OCI-LY1 (cell line): ENCODE measurements around the gene GJB6.
A peak's percentile ranks its signal among the peaks of the same experiment; 100 is the strongest.

Experiments
- H2AFZ ChIP-seq: fragments of 200-600 bp; sonication (generic), shearing (Covaris generic); 2 replicates; pipeline ENCODE4 v1.6.0; 2014; ENCODE audit warnings: antibody characterized with exemption, mild to moderate bottlenecking, low read length
- H3F3A ChIP-seq: fragments of 200-600 bp; sonication (generic), shearing (Covaris generic); 2 replicates; pipeline ENCODE4 v1.6.0; 2014; ENCODE audit warnings: mild to moderate bottlenecking, antibody characterized with exemption, low read length, moderate library complexity; ENCODE audit not compliant: insufficient read depth
- H3K27ac ChIP-seq: fragments of 200-600 bp; sonication (generic); 2 replicates; pipeline ENCODE4 v1.5.1; 2014; ENCODE audit warnings: low read length, mixed run types, mild to moderate bottlenecking, low read depth; ENCODE audit not compliant: poor library complexity, severe bottlenecking
- H3K27me3 ChIP-seq: fragments of 200-600 bp; sonication (generic); 2 replicates; pipeline ENCODE4 v1.6.0; 2014; ENCODE audit warnings: antibody characterized with exemption, mild to moderate bottlenecking, low read length, moderate library complexity; ENCODE audit not compliant: insufficient read depth
- H3K36me3 ChIP-seq: fragments of 200-600 bp; sonication (generic); 2 replicates; pipeline ENCODE4 v1.6.1; 2014; ENCODE audit warnings: mild to moderate bottlenecking, antibody characterized with exemption, low read length, moderate library complexity, mixed read lengths; ENCODE audit not compliant: insufficient read depth
- H3K4me1 ChIP-seq: fragments of 200-600 bp; sonication (generic); 2 replicates; pipeline ENCODE4 v1.5.1; 2014; ENCODE audit warnings: mild to moderate bottlenecking, low read length, moderate library complexity; ENCODE audit not compliant: insufficient read depth, severe bottlenecking
- H3K4me2 ChIP-seq: fragments of 200-600 bp; sonication (generic), shearing (Covaris generic); 2 replicates; pipeline ENCODE4 v1.6.1; 2014; ENCODE audit warnings: low read length
- H3K4me3 ChIP-seq: fragments of 200-600 bp; sonication (generic); 2 replicates; pipeline ENCODE4 v1.5.1; 2014; ENCODE audit warnings: low read length, low read depth, mild to moderate bottlenecking, mixed read lengths; ENCODE audit not compliant: poor library complexity, severe bottlenecking
- H3K79me2 ChIP-seq: fragments of 200-600 bp; shearing (Covaris generic); 2 replicates; pipeline ENCODE4 v1.6.1; 2016; ENCODE audit warnings: mixed run types, low read length, mixed read lengths; ENCODE audit not compliant: insufficient read depth
- H3K9ac ChIP-seq: fragments of 200-600 bp; sonication (generic), shearing (Covaris generic); 2 replicates; pipeline ENCODE4 v1.6.1; 2014; ENCODE audit warnings: mild to moderate bottlenecking, low read length, mixed read lengths
- H3K9me2 ChIP-seq: fragments of 200-600 bp; sonication (generic), shearing (Covaris generic); 2 replicates; pipeline ENCODE4 v1.6.1; 2014; ENCODE audit warnings: low read depth, mild to moderate bottlenecking, low read length, mixed read lengths
- H3K9me3 ChIP-seq: fragments of 200-600 bp; shearing (Covaris generic); 2 replicates; pipeline ENCODE4 v1.6.1; 2014; ENCODE audit warnings: low read length, mixed read lengths
- H4K20me1 ChIP-seq: fragments of 200-600 bp; sonication (generic), shearing (Covaris generic); 2 replicates; pipeline ENCODE4 v1.6.0; 2016; ENCODE audit warnings: mild to moderate bottlenecking, low read length; ENCODE audit not compliant: insufficient read depth
- EZH2 ChIP-seq: fragments of 200-600 bp; sonication (generic), shearing (Covaris generic); IDR thresholded peaks from 2 replicates; pipeline ENCODE4 v1.8.0; 2017; ENCODE audit warnings: borderline replicate concordance, mixed run types, mild to moderate bottlenecking, antibody characterized with exemption, low read length, moderate library complexity, mixed read lengths
- TF ChIP-seq, protein P1 (sequence below): fragments of 200-600 bp; sonication (generic), shearing (Covaris generic); IDR thresholded peaks from 2 replicates; pipeline ENCODE4 v1.5.1; 2017; ENCODE audit warnings: mild to moderate bottlenecking, antibody characterized with exemption, low read length, moderate library complexity, mixed read lengths

GJB6 gene

DNA sequence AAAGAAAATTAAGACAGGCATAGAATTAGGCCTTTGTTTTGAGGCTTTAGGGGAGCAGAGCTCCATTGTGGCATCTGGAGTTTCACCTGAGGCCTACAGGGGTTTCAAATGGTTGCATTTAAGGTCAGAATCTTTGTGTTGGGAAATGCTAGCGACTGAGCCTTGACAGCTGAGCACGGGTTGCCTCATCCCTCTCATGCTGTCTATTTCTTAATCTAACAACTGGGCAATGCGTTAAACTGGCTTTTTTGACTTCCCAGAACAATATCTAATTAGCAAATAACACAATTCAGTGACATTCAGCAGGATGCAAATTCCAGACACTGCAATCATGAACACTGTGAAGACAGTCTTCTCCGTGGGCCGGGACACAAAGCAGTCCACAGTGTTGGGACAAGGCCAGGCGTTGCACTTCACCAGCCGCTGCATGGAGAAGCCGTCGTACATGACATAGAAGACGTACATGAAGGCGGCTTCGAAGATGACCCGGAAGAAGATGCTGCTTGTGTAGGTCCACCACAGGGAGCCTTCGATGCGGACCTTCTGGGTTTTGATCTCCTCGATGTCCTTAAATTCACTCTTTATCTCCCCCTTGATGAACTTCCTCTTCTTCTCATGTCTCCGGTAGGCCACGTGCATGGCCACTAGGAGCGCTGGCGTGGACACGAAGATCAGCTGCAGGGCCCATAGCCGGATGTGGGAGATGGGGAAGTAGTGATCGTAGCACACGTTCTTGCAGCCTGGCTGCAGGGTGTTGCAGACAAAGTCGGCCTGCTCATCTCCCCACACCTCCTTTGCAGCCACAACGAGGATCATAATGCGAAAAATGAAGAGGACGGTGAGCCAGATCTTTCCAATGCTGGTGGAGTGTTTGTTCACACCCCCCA, 43.2 kb downstream of the GJB6 start:
- Histone ChIP-seq H3F3A (no peaks in the 10 kb centered on the region), H3K4me2 (no peak overlapping the region), H3K9me3 (no peaks in the 10 kb centered on the region), H3K9me2 (no peaks in the 10 kb centered on the region), H3K36me3 (no peaks in the 10 kb centered on the region), H3K4me3 (no peak overlapping the region), H3K4me1 (no peaks in the 10 kb centered on the region), H4K20me1 (no peaks in the 10 kb centered on the region), H3K27ac (no peak overlapping the region), H3K79me2 (no peaks in the 10 kb centered on the region), H2AFZ (no peak overlapping the region), H3K9ac (no peak overlapping the region), H3K27me3 (0 out of 2 replicates have a peak, but pooled peaks cover 6% of the 10 kb centered on the region)
- TF ChIP-seq, protein P1, sequence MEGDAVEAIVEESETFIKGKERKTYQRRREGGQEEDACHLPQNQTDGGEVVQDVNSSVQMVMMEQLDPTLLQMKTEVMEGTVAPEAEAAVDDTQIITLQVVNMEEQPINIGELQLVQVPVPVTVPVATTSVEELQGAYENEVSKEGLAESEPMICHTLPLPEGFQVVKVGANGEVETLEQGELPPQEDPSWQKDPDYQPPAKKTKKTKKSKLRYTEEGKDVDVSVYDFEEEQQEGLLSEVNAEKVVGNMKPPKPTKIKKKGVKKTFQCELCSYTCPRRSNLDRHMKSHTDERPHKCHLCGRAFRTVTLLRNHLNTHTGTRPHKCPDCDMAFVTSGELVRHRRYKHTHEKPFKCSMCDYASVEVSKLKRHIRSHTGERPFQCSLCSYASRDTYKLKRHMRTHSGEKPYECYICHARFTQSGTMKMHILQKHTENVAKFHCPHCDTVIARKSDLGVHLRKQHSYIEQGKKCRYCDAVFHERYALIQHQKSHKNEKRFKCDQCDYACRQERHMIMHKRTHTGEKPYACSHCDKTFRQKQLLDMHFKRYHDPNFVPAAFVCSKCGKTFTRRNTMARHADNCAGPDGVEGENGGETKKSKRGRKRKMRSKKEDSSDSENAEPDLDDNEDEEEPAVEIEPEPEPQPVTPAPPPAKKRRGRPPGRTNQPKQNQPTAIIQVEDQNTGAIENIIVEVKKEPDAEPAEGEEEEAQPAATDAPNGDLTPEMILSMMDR, result peak; percentile 21; the same call in 1 of the 2 replicates
- TF ChIP-seq EZH2, result no peak

DNA sequence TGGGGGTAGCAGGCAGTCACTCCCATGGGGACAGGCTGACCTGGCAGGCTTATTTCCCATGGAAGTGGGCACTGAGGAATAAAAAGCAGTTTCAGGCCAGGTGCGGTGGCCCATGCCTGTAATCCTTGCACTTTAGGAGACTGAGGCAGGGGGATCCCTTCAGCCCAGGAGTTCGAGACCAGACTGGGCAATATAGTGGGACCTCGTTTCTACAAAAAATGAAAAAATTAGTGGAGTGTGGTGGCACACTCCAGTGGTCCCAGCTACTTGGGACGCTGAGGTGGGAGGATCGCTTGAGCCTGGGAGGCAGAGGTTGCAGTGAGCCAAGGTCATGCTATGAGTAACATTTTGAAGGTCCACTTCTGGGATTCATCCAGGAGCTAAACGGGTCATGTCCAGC, 45.3 kb downstream of the GJB6 start:
- Histone ChIP-seq H2AFZ (no peak overlapping the region), H3K4me3 (no peak overlapping the region), H3K9ac (no peak overlapping the region), H3K4me2 (no peak overlapping the region), H4K20me1 (no peaks in the 10 kb centered on the region), H3K9me3 (no peaks in the 10 kb centered on the region), H3K27ac (no peak overlapping the region), H3F3A (no peaks in the 10 kb centered on the region), H3K4me1 (no peaks in the 10 kb centered on the region), H3K79me2 (no peaks in the 10 kb centered on the region), H3K27me3 (0 out of 2 replicates have a peak, but pooled peaks cover 3% of the 10 kb centered on the region), H3K36me3 (no peaks in the 10 kb centered on the region), H3K9me2 (no peaks in the 10 kb centered on the region)
- TF ChIP-seq, protein P1, result no peak
- TF ChIP-seq EZH2, result no peak

DNA sequence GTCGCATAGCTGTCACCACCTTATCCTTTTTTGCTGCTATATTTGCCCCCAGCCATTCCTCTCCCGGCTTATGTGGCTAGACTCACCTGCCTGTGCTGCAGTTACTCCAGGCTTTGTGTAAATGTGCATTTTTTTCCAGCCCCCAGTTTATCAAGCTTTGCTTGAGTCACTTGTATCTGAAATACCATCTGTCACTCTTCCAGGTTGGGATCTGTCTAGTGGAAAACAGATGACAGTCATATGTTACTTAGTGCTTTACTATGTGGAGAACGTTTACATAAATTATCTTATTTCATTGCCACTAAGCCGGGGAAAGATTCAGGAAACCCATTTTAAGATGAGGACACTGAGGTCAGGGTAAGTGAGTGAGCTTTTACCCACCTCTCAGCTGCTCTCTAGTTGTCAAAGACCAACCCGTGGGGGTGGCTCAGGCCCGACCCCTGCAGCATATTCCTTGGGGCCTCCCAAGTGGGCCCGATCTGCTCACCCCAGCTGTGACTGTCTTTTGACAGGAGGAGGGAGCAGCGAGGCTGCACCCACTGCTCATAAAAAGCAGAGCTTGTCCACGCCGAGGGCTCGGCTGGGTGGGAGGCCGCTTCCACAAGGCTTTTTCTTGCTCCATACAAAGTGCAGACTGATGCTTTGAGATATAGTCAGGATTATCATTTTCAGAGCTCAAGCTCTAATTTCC, 46.6 kb downstream of the GJB6 start:
- Histone ChIP-seq H3K27ac (no peak overlapping the region), H3K4me2 (no peak overlapping the region), H3K9me2 (no peaks in the 10 kb centered on the region), H3K36me3 (no peaks in the 10 kb centered on the region), H3K79me2 (no peaks in the 10 kb centered on the region), H3K9me3 (no peaks in the 10 kb centered on the region), H4K20me1 (no peaks in the 10 kb centered on the region), H3K27me3 (no peaks in the 10 kb centered on the region), H2AFZ (no peak overlapping the region), H3F3A (no peaks in the 10 kb centered on the region), H3K9ac (no peak overlapping the region), H3K4me1 (no peaks in the 10 kb centered on the region), H3K4me3 (no peak overlapping the region)
- no peak for TF ChIP-seq EZH2
- TF ChIP-seq, protein P1, result no peak
